ENCODE results near the gene CAB39L.

Gene CAB39L

GRCh38 chr13:49386664-49387063 is 57.2 kb downstream of the CAB39L start:
- H3K27ac ChIP-seq = no peak overlapping the region
- H3K4me3 ChIP-seq (ENCODE audit: low read depth in 1 of 2, low read length in 1 of 2) = no peak overlapping the region
- no peaks in the 10 kb centered on the region for H3K27me3 ChIP-seq

GRCh38 chr13:49376121-49376520 is 67.7 kb downstream of the CAB39L start:
- TF ChIP-seq, protein P1, sequence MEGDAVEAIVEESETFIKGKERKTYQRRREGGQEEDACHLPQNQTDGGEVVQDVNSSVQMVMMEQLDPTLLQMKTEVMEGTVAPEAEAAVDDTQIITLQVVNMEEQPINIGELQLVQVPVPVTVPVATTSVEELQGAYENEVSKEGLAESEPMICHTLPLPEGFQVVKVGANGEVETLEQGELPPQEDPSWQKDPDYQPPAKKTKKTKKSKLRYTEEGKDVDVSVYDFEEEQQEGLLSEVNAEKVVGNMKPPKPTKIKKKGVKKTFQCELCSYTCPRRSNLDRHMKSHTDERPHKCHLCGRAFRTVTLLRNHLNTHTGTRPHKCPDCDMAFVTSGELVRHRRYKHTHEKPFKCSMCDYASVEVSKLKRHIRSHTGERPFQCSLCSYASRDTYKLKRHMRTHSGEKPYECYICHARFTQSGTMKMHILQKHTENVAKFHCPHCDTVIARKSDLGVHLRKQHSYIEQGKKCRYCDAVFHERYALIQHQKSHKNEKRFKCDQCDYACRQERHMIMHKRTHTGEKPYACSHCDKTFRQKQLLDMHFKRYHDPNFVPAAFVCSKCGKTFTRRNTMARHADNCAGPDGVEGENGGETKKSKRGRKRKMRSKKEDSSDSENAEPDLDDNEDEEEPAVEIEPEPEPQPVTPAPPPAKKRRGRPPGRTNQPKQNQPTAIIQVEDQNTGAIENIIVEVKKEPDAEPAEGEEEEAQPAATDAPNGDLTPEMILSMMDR (IDR thresholded peaks at IDR 0.05) = no peak
- Histone ChIP-seq H3K27ac (no peak overlapping the region), H3K36me3 (no peaks in the 10 kb centered on the region), H3K27me3 (no peaks in the 10 kb centered on the region), H3K9me3 (no peaks in the 10 kb centered on the region), H3K4me3 (ENCODE audit: low read depth in 1 of 2, low read length in 1 of 2) (no peak overlapping the region), H3K4me1 (ENCODE audit: control insufficient read depth in 1 of 2, insufficient read depth in 1 of 2, low read depth in 1 of 2, low read length in 1 of 2) (no peaks in the 10 kb centered on the region)

More at GRCh38 chr13:49386664-49387063, 57.2 kb downstream of the CAB39L start:
- no peaks in the 10 kb centered on the region for H3K36me3 ChIP-seq
- no peaks in the 10 kb centered on the region for H3K9me3 ChIP-seq
- H3K4me1 ChIP-seq (ENCODE audit: control insufficient read depth in 1 of 2, insufficient read depth in 1 of 2, low read depth in 1 of 2, low read length in 1 of 2) = no peaks in the 10 kb centered on the region
- TF ChIP-seq, protein P1 (IDR thresholded peaks at IDR 0.05) = no peak

- Histone ChIP-seq H3K27ac (no peak overlapping the region), H3K4me3 (ENCODE audit: low read depth in 1 of 2, low read length in 1 of 2) (no peak overlapping the region), H3K9me3 (no peaks in the 10 kb centered on the region), H3K27me3 (no peaks in the 10 kb centered on the region), H3K4me1 (ENCODE audit: control insufficient read depth in 1 of 2, insufficient read depth in 1 of 2, low read depth in 1 of 2, low read length in 1 of 2) (no peaks in the 10 kb centered on the region), H3K36me3 (no peaks in the 10 kb centered on the region)
- TF ChIP-seq, protein P1 (IDR thresholded peaks at IDR 0.05) = no peak
These were observed 69.1 kb downstream of the CAB39L start for GRCh38 chr13:49374585-49375290.

DNA sequence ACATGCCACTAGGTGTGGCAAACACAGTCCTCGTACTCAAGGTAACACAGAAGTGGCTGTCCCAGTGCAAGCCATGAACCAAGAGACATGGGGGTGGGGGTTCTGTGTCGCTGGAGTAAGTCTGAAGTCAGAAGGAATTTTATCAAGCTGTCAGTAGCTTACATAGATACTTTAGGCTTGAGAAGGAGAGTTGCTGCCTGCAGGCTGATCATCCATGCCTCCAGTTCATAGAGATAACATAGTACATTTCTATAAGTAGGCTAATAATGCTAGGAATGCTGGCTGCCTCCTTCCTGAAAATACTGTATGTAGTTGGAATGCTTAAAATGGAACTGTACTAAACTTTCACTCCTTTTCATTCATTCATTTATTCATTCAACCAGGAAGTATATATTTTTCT is 70.1 kb downstream of the CAB39L start:
- H3K27ac ChIP-seq = no peak overlapping the region
- TF ChIP-seq, protein P1 (IDR thresholded peaks at IDR 0.05) = no peak
- no peaks in the 10 kb centered on the region for H3K4me1 ChIP-seq (ENCODE audit: control insufficient read depth in 1 of 2, insufficient read depth in 1 of 2, low read depth in 1 of 2, low read length in 1 of 2)
- H3K27me3 ChIP-seq = no peaks in the 10 kb centered on the region
- H3K4me3 ChIP-seq (ENCODE audit: low read depth in 1 of 2, low read length in 1 of 2) = no peak overlapping the region
- no peaks in the 10 kb centered on the region for H3K36me3 ChIP-seq
- H3K9me3 ChIP-seq = no peaks in the 10 kb centered on the region

GRCh38 chr13:49371943-49372613 is 71.8 kb downstream of the CAB39L start:
- Histone ChIP-seq H3K4me1 (ENCODE audit: control insufficient read depth in 1 of 2, insufficient read depth in 1 of 2, low read depth in 1 of 2, low read length in 1 of 2) (no peaks in the 10 kb centered on the region), H3K4me3 (ENCODE audit: low read depth in 1 of 2, low read length in 1 of 2) (no peak overlapping the region), H3K9me3 (no peaks in the 10 kb centered on the region), H3K36me3 (no peaks in the 10 kb centered on the region), H3K27ac (no peak overlapping the region), H3K27me3 (no peaks in the 10 kb centered on the region)
- TF ChIP-seq, protein P1 (IDR thresholded peaks at IDR 0.05) = no peak

All from neutrophil (primary cell).